ENCODE data around the gene BABAM2.

DNA sequence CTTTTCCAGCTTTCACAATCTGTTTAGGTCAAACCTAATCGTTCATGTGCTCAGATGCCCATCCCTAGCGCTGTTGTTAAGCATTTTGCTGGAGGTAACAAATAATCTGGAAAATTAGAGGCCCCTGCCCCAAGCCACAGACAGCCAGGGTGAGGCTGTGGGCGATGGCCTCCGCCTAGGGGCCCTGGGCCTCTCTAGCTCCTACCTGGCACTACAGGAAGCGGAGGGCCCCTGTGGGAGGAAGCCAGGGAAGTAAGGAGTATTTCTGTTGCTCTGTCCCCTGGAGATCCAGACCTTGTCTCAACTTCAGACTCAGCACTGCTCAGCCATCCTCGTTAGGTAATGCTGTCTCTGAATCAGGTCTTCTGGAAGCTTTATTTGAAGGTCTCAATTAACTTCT lies 489.7 kb downstream of the BABAM2 start:
- TF ChIP-seq, protein P1, sequence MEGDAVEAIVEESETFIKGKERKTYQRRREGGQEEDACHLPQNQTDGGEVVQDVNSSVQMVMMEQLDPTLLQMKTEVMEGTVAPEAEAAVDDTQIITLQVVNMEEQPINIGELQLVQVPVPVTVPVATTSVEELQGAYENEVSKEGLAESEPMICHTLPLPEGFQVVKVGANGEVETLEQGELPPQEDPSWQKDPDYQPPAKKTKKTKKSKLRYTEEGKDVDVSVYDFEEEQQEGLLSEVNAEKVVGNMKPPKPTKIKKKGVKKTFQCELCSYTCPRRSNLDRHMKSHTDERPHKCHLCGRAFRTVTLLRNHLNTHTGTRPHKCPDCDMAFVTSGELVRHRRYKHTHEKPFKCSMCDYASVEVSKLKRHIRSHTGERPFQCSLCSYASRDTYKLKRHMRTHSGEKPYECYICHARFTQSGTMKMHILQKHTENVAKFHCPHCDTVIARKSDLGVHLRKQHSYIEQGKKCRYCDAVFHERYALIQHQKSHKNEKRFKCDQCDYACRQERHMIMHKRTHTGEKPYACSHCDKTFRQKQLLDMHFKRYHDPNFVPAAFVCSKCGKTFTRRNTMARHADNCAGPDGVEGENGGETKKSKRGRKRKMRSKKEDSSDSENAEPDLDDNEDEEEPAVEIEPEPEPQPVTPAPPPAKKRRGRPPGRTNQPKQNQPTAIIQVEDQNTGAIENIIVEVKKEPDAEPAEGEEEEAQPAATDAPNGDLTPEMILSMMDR (IDR thresholded peaks at IDR 0.05; ENCODE audit: borderline replicate concordance, extremely low read depth, low read length, poor library complexity, severe bottlenecking) = no peak
- no peak for TF ChIP-seq EZH2 (IDR thresholded peaks at IDR 0.05; ENCODE audit: borderline replicate concordance, low read depth, low read length, severe bottlenecking)

All from DND-41 (cell line).